Large intestine (tissue), 3 donors: ENCODE measurements around the gene CETP. TPM values are rescaled to one million over a fixed set of nuclear protein-coding genes. Genes with fewer than 3 reads are reported as not detected.

ENCODE experiments used
- DNase-seq, 2 donors: peaks; one replicate each; pipeline versions ENCODE4 v3.0.0 to v3.0.0-alpha.2; 2013
- H3K27ac ChIP-seq: one replicate; pipeline ENCODE4 v1.5.1; 2013; ENCODE audit warnings: low read length
- H3K27me3 ChIP-seq: 2 replicates; pipeline ENCODE4 v1.6.1; 2013; ENCODE audit warnings: low read length; ENCODE audit not compliant: control insufficient read depth, insufficient read depth
- H3K36me3 ChIP-seq: 2 replicates; pipeline ENCODE4 v1.6.1; 2013; ENCODE audit warnings: low read length; ENCODE audit not compliant: control insufficient read depth, insufficient read depth
- H3K4me1 ChIP-seq: one replicate; pipeline ENCODE4 v1.6.1; 2013; ENCODE audit warnings: low read length; ENCODE audit not compliant: control insufficient read depth, insufficient read depth
- H3K4me3 ChIP-seq: one replicate; pipeline ENCODE4 v1.5.1; 2013; ENCODE audit warnings: low read length
- H3K9me3 ChIP-seq: one replicate; pipeline ENCODE4 v1.6.1; 2013; ENCODE audit warnings: mild to moderate bottlenecking, low read depth, low read length, moderate library complexity; ENCODE audit not compliant: control insufficient read depth
- WGBS: methylation state at CpG from one replicate; pipeline ENCODE4 v1.1.5; 2013; ENCODE audit warnings: low lambda C conversion rate; ENCODE audit not compliant: insufficient coverage; 5-methylcytosine and 5-hydroxymethylcytosine counted together
- polyA plus RNA-seq: library from polyadenylated mRNA; unstranded; fragments of 120-200 nt; gene quantifications from one replicate; pipeline ENCODE4 v1.2.1, GENCODE V29; 2013

The CETP gene
- polyA plus RNA-seq, 1 donor, result 3.1 TPM

GRCh38 chr16:57031156-57031555 is 69.4 kb downstream of the CETP start:
- Histone ChIP-seq H3K9me3 (no peaks in the 10 kb centered on the region), H3K27ac (no peak overlapping the region), H3K36me3 (no peaks in the 10 kb centered on the region), H3K4me1 (no peaks in the 10 kb centered on the region), H3K27me3 (no peaks in the 10 kb centered on the region), H3K4me3 (no peak overlapping the region)
- DNase-seq, result no peak
- WGBS, result no CpG with 5 or more reads among the region's 4 CpGs

GRCh38 chr16:57032346-57032745 is 70.6 kb downstream of the CETP start:
- no peaks in the 10 kb centered on the region for H3K9me3 ChIP-seq
- no peak overlapping the region for H3K27ac ChIP-seq
- no peak overlapping the region for H3K4me3 ChIP-seq
- no peaks in the 10 kb centered on the region for H3K36me3 ChIP-seq
- H3K4me1 ChIP-seq, result no peaks in the 10 kb centered on the region
- DNase-seq, result no peak
- H3K27me3 ChIP-seq, result no peaks in the 10 kb centered on the region

GRCh38 chr16:57032931-57033330 is 71.2 kb downstream of the CETP start:
- WGBS, result 100% methylated on average over 1 of the region's 5 CpGs
- H3K36me3 ChIP-seq, result no peaks in the 10 kb centered on the region

More at GRCh38 chr16:57032931-57033330, 71.2 kb downstream of the CETP start:
- H3K27ac ChIP-seq, result no peak overlapping the region
- H3K9me3 ChIP-seq, result no peaks in the 10 kb centered on the region
- no peak for DNase-seq
- H3K27me3 ChIP-seq, result no peaks in the 10 kb centered on the region
- H3K4me3 ChIP-seq, result no peak overlapping the region
- no peaks in the 10 kb centered on the region for H3K4me1 ChIP-seq

Other genes starting within 250 kb of the CETP start
- 40.4 TPM for gene NUP93, start 231.8 kb upstream of the CETP start, polyA plus RNA-seq
- gene SLC12A3, start 96.7 kb upstream of the CETP start, polyA plus RNA-seq, result 0.21 TPM
- gene HERPUD1, start 29.8 kb upstream of the CETP start, polyA plus RNA-seq, result 103 TPM
- gene NLRC5, start 27.6 kb downstream of the CETP start, polyA plus RNA-seq, result 11.1 TPM
- gene CPNE2, start 130.6 kb downstream of the CETP start, polyA plus RNA-seq, result 22.6 TPM
- gene PSME3IP1, start 224.1 kb downstream of the CETP start, polyA plus RNA-seq, result 99.4 TPM
- gene RSPRY1, start 224.4 kb downstream of the CETP start, polyA plus RNA-seq, result 44.3 TPM